Erythroblast (primary cell): ENCODE data around the gene FGFR3.

ENCODE experiments used
- DNase-seq, 2 experiments: peaks; one replicate each; lab custom pipeline; 2025; lab: John Stamatoyannopoulos, UW
- GATA1 ChIP-seq: IDR thresholded peaks from 2 replicates; pipeline ENCODE4 v1.6.1; 2011; ENCODE audit warnings: low read depth, mild to moderate bottlenecking, control low read depth, low read length, moderate library complexity
- POLR2A ChIP-seq: IDR thresholded peaks from 2 replicates; pipeline ENCODE4 v1.6.1; 2011; ENCODE audit warnings: mild to moderate bottlenecking, low read length

Gene FGFR3

GRCh38 chr4:1792832-1793495 lies at the start of gene FGFR3:
TSS of gene FGFR3 (plus strand) at chr4:1793293. CDS start at chr4:1793935, 642 bp downstream.
- TF ChIP-seq POLR2A (no peak), GATA1 (no peak)
- DNase-seq: peak; percentile 68 to 75

- TF ChIP-seq POLR2A (no peak), GATA1 (no peak)
- DNase-seq: no peak
Observed at GRCh38 chr4:1743551-1743950, 49.5 kb upstream of the FGFR3 start.

GRCh38 chr4:1743975-1744374 lies 49.1 kb upstream of the FGFR3 start:
- TF ChIP-seq GATA1 (no peak), POLR2A (no peak)
- DNase-seq: no peak

GRCh38 chr4:1744552-1744951 lies 48.5 kb upstream of the FGFR3 start:
- TF ChIP-seq POLR2A (no peak), GATA1 (no peak)
- DNase-seq: no peak

GRCh38 chr4:1745165-1745564 lies 47.9 kb upstream of the FGFR3 start:
- TF ChIP-seq GATA1 (no peak), POLR2A (no peak)
- no peak for DNase-seq

GRCh38 chr4:1745697-1746096 lies 47.4 kb upstream of the FGFR3 start:
- TF ChIP-seq POLR2A (no peak), GATA1 (no peak)
- DNase-seq: no peak

GRCh38 chr4:1746265-1746691 lies 46.8 kb upstream of the FGFR3 start:
- TF ChIP-seq GATA1 (no peak), POLR2A (no peak)
- DNase-seq: peak; percentile 84 to 88

- DNase-seq: no peak
- TF ChIP-seq GATA1 (no peak), POLR2A (no peak)
Observed at GRCh38 chr4:1746919-1747602, 46.0 kb upstream of the FGFR3 start.

GRCh38 chr4:1747603-1747967 lies 45.5 kb upstream of the FGFR3 start:
- no peak for DNase-seq

GRCh38 chr4:1748465-1748995 lies 44.6 kb upstream of the FGFR3 start:
- TF ChIP-seq POLR2A (no peak), GATA1 (no peak)
- DNase-seq: peak; percentile 89 to 91

More at GRCh38 chr4:1747603-1747967, 45.5 kb upstream of the FGFR3 start:
- TF ChIP-seq POLR2A: no peak
- TF ChIP-seq GATA1: no peak

- no peak for TF ChIP-seq GATA1
- no peak for TF ChIP-seq POLR2A
- peak; percentile 34 to 76 for DNase-seq
Observed at GRCh38 chr4:1749370-1749769, 43.7 kb upstream of the FGFR3 start.

GRCh38 chr4:1749826-1750225 lies 43.3 kb upstream of the FGFR3 start:
- no peak for DNase-seq
- TF ChIP-seq POLR2A: no peak
- TF ChIP-seq GATA1: no peak

- TF ChIP-seq POLR2A: no peak
- no peak for TF ChIP-seq GATA1
- no peak for DNase-seq
Observed at GRCh38 chr4:1750381-1751154, 42.5 kb upstream of the FGFR3 start.

GRCh38 chr4:1751155-1751918 lies 41.8 kb upstream of the FGFR3 start:
- no peak for DNase-seq
- no peak for TF ChIP-seq POLR2A
- no peak for TF ChIP-seq GATA1
